COLO829 (cell line): ENCODE measurements around the gene FZD1.
"Not testable (repeated sequence)": the region's sequence is repeated elsewhere in the genome, so short reads cannot be mapped to it uniquely, and the experiment has no call there.

ENCODE experiments used
- DNase-seq: peaks from one replicate; pipeline ENCODE4 v3.0.0; 2012; ENCODE audit warnings: low spot score

The FZD1 gene

GRCh38 chr7:91297939-91298338, 33.7 kb downstream of the FZD1 start:
- DNase-seq = no peak

GRCh38 chr7:91299952-91300775, 35.9 kb downstream of the FZD1 start:
- no peak for DNase-seq

- DNase-seq = no peak
These were observed 38.6 kb downstream of the FZD1 start for GRCh38 chr7:91302794-91303193.

- no peak for DNase-seq
These were observed 42.0 kb downstream of the FZD1 start for GRCh38 chr7:91306266-91306665.

GRCh38 chr7:91307467-91307866, 43.2 kb downstream of the FZD1 start:
- DNase-seq = no peak

GRCh38 chr7:91308191-91308590, 44.0 kb downstream of the FZD1 start:
- DNase-seq = not testable (repeated sequence)

- DNase-seq = no peak
These were observed 46.7 kb downstream of the FZD1 start for GRCh38 chr7:91310830-91311460.

GRCh38 chr7:91311839-91312238, 47.6 kb downstream of the FZD1 start:
- DNase-seq = no peak

- no peak for DNase-seq
These were observed 48.9 kb downstream of the FZD1 start for GRCh38 chr7:91313113-91313512.

GRCh38 chr7:91314591-91315323, 50.5 kb downstream of the FZD1 start:
- DNase-seq = no peak

GRCh38 chr7:91316426-91316825, 52.2 kb downstream of the FZD1 start:
- no peak for DNase-seq

- no peak for DNase-seq
These were observed 55.1 kb downstream of the FZD1 start for GRCh38 chr7:91319351-91319750.

GRCh38 chr7:91320366-91321078, 56.3 kb downstream of the FZD1 start:
- no peak for DNase-seq
